Endodermal cell (in vitro differentiated cells): ENCODE measurements around the gene F7. TPM values are rescaled to one million over a fixed set of nuclear protein-coding genes. Genes with fewer than 3 reads are reported as not detected.

ENCODE experiments used
- DNase-seq: peaks from one replicate; pipeline ENCODE4 v3.0.0-alpha.2; 2017
- H3K27ac ChIP-seq: 2 replicates; pipeline ENCODE4 v1.5.1; 2013; ENCODE audit warnings: mild to moderate bottlenecking, low read depth, low read length, moderate library complexity
- H3K27me3 ChIP-seq: 2 replicates; pipeline ENCODE4 v1.6.1; 2013; ENCODE audit warnings: mild to moderate bottlenecking, low read length, moderate library complexity; ENCODE audit not compliant: insufficient read depth, control insufficient read depth, poor library complexity, severe bottlenecking
- H3K36me3 ChIP-seq: 2 replicates; pipeline ENCODE4 v1.7.0; 2013; ENCODE audit warnings: mild to moderate bottlenecking, low read length, moderate library complexity; ENCODE audit not compliant: control insufficient read depth, insufficient read depth
- H3K4me1 ChIP-seq: one replicate; pipeline ENCODE4 v1.7.0; 2013; ENCODE audit warnings: low read length; ENCODE audit not compliant: control insufficient read depth, insufficient read depth
- H3K4me3 ChIP-seq: 2 replicates; pipeline ENCODE4 v1.5.1; 2013; ENCODE audit warnings: mild to moderate bottlenecking, low read length, moderate library complexity
- H3K9ac ChIP-seq: 2 replicates; pipeline ENCODE4 v1.6.1; 2013; ENCODE audit warnings: mild to moderate bottlenecking, low read length, moderate library complexity; ENCODE audit not compliant: poor library complexity, severe bottlenecking; ENCODE audit errors: extremely low read depth
- H3K9me3 ChIP-seq: 2 replicates; pipeline ENCODE4 v1.6.1; 2013; ENCODE audit warnings: mild to moderate bottlenecking, low read length, moderate library complexity; ENCODE audit not compliant: control insufficient read depth
- H3K27ac Mint-ChIP-seq: 2 replicates; pipeline ENCODE4 v1.8.0; 2020; ENCODE audit warnings: mixed read lengths
- H3K27me3 Mint-ChIP-seq: 2 replicates; pipeline ENCODE4 v1.8.0; 2021; ENCODE audit warnings: mild to moderate bottlenecking, mixed read lengths; ENCODE audit not compliant: insufficient read depth
- H3K36me3 Mint-ChIP-seq: 2 replicates; pipeline ENCODE4 v1.8.0; 2020; ENCODE audit warnings: low read depth, mixed read lengths
- H3K4me1 Mint-ChIP-seq: 2 replicates; pipeline ENCODE4 v1.8.0; 2020; ENCODE audit warnings: mixed read lengths
- H3K4me3 Mint-ChIP-seq: 2 replicates; pipeline ENCODE4 v1.8.0; 2020; ENCODE audit warnings: mild to moderate bottlenecking, moderate library complexity, mixed read lengths
- H3K9me3 Mint-ChIP-seq: 2 replicates; pipeline ENCODE4 v1.8.0; 2020; ENCODE audit warnings: mild to moderate bottlenecking, mixed read lengths
- WGBS, 2 experiments: methylation state at CpG; one replicate each; pipeline versions ENCODE4 v1.1.5 to v1.1.7; 2013; ENCODE audit warnings: missing lambda C conversion rate in 2 of 2, mixed read lengths in 1 of 2; ENCODE audit not compliant: insufficient coverage in 1 of 2, insufficient read length in 1 of 2; 5-methylcytosine and 5-hydroxymethylcytosine counted together
- total RNA-seq, 2 donors: library from RNA; stranded (reverse); fragmentation: NEBNext Ultra II Directional in 1 of 2; extraction: Animal tissue kit (Norgen Biotek cat#: 25700) in 1 of 2; gene quantifications; 2 replicates in 1 of 2; 3 replicates in 1 of 2; pipeline ENCODE4 v1.2.1, GENCODE V29; 2021
- TF ChIP-seq, protein P1 (sequence below): fragments of 200-600 bp; sonication (generic); conservative IDR thresholded peaks from 2 replicates; pipeline ENCODE4 v1.5.0; 2021; ENCODE audit warnings: antibody characterized with exemption, mild to moderate bottlenecking

F7 gene
- total RNA-seq, 2 donors from 2014 or later = 4.7 to 6.4 TPM

DNA sequence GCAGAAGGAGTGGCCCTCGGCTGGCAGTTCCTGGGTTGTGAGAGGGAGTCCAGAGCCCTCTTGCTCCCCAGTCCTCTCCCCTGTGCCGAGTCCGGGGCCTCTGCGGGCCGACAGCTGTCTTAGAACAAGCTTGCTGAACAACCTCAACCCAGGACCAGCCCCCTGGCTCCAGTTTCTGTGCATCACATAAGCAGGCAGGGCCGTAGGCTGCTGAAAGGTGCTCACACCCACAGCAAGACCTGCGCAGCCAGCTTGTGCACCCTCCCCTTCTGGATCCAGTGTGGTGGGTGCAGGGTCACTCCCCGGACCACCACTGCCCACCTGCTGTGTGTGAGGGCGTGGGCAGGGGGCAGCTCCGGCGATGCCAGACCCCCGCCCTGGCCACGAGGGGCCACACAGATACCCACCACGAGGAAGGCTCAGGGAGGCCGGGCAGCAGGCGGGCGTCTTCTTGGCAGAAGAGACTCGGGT is 25.2 kb upstream of the F7 start:
- no peaks in the 10 kb centered on the region for H3K9me3 Mint-ChIP-seq
- 91 to 100% methylated on average over 7 to 18 of the region's 18 CpGs for WGBS, 2 experiments

DNA sequence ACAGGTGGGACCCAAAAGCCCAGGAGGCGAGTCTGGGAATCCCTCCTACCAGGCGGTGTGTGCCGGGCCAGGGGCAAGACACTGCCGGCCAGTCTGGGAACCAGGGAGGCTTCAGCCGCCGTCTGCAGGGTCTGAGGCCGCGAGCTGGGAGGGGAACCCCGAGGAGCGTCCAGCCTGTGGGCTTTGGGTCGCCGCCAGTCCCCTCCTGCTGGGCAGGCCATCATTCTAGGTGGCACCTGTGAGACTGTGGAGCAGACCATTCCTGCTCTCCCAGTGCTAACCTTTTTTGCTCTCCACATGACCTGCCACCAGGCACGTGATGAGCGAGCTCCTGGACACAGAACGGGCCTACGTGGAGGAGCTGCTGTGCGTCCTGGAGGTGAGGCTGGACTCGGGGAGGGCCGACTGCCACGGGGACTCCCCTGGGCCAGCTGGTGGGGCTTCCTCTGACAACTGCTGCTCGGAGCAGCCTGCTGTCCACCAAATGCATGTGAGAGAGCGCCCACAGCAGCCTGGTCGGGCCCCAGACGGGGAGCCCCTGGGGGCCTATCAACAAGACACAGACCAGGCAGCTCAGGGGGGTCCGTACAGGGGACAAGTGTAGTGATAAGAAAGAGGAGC is 24.6 kb upstream of the F7 start:
- DNase-seq = no peak
- no peak overlapping the region for H3K27ac ChIP-seq
- H3K36me3 ChIP-seq = no peaks in the 10 kb centered on the region
- Mint-ChIP-seq H3K9me3 (no peaks in the 10 kb centered on the region), H3K27me3 (no peaks in the 10 kb centered on the region), H3K27ac (no peak overlapping the region), H3K36me3 (peaks cover 12% of the 10 kb centered on the region), H3K4me3 (no peak overlapping the region), H3K4me1 (no peaks in the 10 kb centered on the region)
- no peaks in the 10 kb centered on the region for H3K27me3 ChIP-seq
- no peak overlapping the region for H3K4me3 ChIP-seq
- TF ChIP-seq, protein P1, sequence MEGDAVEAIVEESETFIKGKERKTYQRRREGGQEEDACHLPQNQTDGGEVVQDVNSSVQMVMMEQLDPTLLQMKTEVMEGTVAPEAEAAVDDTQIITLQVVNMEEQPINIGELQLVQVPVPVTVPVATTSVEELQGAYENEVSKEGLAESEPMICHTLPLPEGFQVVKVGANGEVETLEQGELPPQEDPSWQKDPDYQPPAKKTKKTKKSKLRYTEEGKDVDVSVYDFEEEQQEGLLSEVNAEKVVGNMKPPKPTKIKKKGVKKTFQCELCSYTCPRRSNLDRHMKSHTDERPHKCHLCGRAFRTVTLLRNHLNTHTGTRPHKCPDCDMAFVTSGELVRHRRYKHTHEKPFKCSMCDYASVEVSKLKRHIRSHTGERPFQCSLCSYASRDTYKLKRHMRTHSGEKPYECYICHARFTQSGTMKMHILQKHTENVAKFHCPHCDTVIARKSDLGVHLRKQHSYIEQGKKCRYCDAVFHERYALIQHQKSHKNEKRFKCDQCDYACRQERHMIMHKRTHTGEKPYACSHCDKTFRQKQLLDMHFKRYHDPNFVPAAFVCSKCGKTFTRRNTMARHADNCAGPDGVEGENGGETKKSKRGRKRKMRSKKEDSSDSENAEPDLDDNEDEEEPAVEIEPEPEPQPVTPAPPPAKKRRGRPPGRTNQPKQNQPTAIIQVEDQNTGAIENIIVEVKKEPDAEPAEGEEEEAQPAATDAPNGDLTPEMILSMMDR = no peak
- 93 to 98% methylated on average over 21 to 24 of the region's 25 CpGs for WGBS, 2 experiments
- H3K9me3 ChIP-seq = no peaks in the 10 kb centered on the region
- H3K4me1 ChIP-seq = no peaks in the 10 kb centered on the region
- no peak overlapping the region for H3K9ac ChIP-seq

More for the DNA sequence above, 25.2 kb upstream of the F7 start:
- H3K4me1 ChIP-seq = no peaks in the 10 kb centered on the region
- Mint-ChIP-seq H3K4me3 (no peak overlapping the region), H3K27ac (no peak overlapping the region), H3K4me1 (no peaks in the 10 kb centered on the region), H3K36me3 (peaks cover 17% of the 10 kb centered on the region), H3K27me3 (no peaks in the 10 kb centered on the region)
- no peaks in the 10 kb centered on the region for H3K9me3 ChIP-seq
- no peaks in the 10 kb centered on the region for H3K36me3 ChIP-seq
- no peaks in the 10 kb centered on the region for H3K27me3 ChIP-seq
- H3K9ac ChIP-seq = no peak overlapping the region
- no peak overlapping the region for H3K4me3 ChIP-seq
- DNase-seq = no peak
- TF ChIP-seq, protein P1 = no peak
- H3K27ac ChIP-seq = no peak overlapping the region

DNA sequence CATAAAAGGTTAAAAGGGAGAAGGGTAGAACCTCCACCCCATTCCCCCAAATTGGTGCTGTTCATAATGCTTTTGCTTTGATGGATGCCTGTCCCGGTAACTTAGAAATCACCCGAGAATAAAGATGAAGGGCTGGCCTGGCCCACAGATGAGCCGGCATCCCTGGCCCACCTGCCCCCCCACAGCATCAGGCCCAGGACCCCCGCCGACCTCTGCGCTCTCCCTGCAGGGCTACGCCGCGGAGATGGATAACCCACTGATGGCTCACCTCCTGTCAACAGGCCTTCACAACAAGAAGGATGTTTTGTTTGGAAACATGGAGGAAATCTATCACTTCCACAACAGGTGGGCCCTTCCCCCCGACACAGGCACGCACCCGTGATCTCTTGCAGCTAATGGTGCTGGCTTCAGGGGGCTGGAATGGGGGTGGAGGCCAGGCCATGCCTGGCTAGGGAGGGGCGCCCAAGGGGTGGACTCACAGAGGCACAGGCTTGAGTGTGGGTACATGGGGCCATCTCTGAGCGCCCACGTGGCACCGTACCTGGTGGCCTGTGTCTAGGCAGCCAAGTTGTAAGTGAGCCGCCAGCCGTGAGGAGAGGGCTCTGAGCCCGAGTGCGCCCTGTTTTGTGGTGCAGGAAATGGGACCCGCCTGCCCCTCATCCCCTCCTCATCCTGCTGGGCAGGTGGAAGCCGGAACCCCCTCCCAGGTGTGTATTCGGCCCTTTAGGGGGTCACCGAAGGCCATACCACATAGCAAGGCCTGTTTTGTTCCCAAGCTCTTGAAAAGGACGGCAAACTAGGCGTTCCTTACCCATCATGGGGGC is 23.2 kb upstream of the F7 start:
- peaks cover 13% of the 10 kb centered on the region for H3K36me3 Mint-ChIP-seq
- Histone ChIP-seq H3K4me1 (no peaks in the 10 kb centered on the region), H3K36me3 (no peaks in the 10 kb centered on the region), H3K27me3 (no peaks in the 10 kb centered on the region), H3K27ac (no peak overlapping the region), H3K9me3 (no peaks in the 10 kb centered on the region), H3K9ac (no peak overlapping the region), H3K4me3 (no peak overlapping the region)
- no peak overlapping the region for H3K4me3 Mint-ChIP-seq
- no peak overlapping the region for H3K27ac Mint-ChIP-seq
- TF ChIP-seq, protein P1 = no peak
- no peak for DNase-seq
- H3K9me3 Mint-ChIP-seq = no peaks in the 10 kb centered on the region
- 85 to 90% methylated on average over 8 to 26 of the region's 26 CpGs for WGBS, 2 experiments
- H3K27me3 Mint-ChIP-seq = no peaks in the 10 kb centered on the region
- no peaks in the 10 kb centered on the region for H3K4me1 Mint-ChIP-seq
